HuH-7.5 (cell line): ENCODE results near the gene ZNF438.

ENCODE experiments used
- DNase-seq: peaks from one replicate; pipeline ENCODE4 v3.0.0; 2011; ENCODE audit warnings: low spot score

Gene ZNF438

DNA sequence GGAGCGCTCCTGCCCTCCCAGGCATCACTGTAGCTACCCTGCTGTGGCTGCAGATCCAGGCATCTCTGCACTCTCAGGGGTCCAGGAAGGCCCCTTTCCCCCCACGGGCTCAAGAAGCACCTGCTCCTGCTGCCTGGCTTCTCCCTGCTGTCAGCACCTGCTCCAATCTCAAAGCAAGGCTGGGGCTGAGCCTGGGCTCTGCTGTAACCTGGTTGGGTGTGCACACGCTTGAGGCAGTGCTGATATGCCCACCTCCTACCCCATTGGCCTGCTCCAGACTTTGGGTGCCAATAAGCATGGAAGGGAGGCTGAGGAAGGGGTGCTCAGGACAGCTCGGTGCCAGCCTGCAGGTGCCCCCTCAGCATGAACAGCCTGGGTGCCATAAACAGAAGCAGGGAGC lies 185.0 kb downstream of the ZNF438 start:
- DNase-seq: no peak

DNA sequence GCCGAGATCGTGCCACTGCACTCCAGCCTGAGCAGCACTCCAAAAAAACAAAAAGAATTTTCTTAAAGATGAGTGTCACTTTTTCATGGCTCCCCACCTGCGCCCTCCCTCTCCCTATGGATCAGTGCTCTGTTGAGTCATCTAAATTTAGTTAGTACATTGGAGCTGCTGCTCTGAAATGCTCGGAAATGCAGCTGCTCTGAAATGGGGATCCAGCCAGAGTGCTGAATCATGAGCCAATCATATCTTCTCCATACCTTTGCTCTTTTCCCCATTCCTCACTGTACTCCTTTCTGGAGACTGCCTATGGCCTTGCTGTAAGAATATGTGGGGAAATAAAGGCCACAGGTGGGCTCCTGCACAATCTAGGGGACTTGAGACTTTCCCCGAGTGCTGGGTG lies 188.8 kb downstream of the ZNF438 start:
- DNase-seq: no peak

DNA sequence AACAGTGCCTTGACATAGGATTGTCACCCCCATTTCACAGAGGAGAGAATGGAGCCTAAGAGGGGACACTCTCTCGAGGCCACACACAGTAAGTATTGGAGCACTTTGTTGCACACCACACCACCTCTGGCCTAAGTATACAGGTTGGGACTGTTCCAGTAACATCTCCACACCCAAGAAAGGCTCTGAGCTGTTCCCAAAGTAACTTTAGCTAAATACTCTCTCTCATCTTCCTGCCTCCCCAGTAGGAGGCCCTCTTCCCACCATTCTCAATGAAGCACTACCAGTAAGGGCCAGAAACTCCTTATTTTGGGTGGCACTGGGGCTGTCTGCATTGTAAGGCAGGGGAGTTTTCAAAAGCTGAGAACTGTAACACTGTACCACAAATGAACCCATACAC lies 189.5 kb downstream of the ZNF438 start:
- no peak for DNase-seq

DNA sequence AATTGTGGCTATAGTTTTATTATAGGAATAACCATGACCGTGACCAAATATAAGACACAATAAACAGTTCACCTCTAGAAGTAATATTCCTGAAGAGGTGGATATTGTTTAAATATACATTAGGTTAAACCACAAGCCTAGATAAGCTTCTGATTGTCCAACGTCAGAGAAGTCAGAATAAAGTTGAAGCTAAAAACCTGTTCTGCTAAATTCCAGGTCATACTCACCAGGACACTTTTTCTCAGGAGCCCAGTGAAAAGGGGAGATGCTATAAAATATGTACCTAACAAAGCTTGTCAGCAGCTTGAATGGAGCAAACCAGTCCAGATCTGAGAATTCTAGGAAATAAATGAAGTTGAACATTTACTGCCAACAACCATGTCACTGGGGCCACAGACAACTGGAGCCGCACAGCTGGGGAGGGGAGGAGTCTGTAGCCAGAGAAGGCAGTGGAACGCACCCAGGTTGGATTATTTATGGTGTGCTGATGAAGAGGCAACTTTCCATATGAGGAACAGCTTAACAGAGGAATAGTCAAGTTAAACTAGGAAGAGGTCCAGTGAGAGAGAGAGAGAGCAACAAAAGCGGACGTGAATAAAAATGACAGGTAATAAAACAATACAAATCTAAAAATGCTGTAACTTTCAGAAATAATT lies 191.1 kb downstream of the ZNF438 start:
- DNase-seq: no peak

DNA sequence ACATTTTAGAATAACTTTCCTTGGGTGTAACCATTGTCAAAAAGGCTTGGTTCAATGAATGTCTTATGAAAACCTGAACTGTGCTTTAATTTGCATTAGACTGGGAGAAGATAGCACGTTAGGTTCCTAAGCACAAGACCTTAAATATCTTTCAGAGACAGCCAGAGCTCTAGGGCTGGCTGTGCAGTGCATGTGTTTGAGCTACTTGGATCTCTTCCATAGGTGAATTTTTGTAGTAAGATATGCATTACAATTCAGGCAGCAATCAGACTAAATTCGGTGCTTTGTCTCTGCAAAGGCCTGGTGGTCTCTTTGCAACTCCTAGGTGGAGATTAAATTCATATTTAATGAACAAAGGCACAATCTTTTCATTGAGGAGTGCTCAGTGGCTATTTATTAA lies 192.0 kb downstream of the ZNF438 start:
- DNase-seq: no peak

DNA sequence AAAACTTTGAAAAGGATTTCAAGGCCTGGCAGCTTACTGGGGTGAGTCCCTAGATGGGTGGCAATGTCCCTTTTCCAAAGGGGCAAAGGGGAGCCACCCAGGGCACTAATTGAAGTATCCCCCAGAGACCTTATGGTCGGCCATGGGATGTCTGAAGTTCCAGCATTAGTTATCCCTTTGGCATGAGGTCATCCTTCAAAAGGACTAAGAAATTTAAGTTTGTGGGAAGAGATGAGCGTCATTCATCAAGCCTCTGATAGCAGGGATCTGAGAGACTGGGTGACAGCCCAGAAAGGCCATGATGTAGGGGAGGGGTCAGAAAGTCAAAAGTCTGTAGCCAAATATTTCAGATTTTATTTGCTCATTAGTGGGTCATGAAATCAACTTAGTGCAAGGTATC lies 195.3 kb downstream of the ZNF438 start:
- no peak for DNase-seq

DNA sequence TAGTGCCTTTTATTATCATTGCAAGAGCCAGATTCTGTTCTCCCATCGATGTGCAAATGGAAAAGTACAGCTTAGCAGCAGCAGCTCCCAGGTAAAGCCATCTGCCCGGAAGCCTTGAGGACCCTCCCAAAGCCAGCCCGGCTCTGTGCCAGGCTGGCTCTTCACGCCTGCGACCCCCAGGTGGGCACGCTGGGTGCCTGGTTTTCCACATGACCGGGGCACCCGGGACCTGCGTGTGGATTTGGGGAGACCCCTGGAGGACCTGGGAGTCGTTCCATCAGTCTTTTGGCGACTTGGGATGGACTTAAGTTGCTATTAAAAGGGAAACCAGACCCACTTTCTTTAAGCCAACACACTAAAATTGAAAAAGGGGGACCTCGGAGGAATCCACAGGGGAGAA lies 196.5 kb downstream of the ZNF438 start:
- DNase-seq: no peak

DNA sequence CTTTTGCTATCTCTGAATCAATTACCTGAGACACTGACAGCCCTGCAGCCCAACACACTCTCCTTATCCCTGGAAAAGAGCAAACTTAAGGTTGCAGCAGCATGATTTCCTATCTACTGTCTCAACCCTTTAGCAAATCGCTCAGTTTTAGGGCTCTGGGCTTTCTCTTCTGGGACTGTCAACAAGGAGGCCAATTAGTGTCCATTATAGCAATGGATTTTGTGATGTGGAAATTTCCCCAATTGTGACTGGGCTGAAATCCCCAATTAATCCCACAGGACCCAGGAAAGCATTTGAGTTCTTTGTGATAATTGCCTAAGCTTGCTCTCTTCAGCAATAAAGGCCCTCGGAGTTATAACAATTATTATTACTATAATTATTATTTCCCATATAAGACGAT lies 197.0 kb downstream of the ZNF438 start:
- no peak for DNase-seq

DNA sequence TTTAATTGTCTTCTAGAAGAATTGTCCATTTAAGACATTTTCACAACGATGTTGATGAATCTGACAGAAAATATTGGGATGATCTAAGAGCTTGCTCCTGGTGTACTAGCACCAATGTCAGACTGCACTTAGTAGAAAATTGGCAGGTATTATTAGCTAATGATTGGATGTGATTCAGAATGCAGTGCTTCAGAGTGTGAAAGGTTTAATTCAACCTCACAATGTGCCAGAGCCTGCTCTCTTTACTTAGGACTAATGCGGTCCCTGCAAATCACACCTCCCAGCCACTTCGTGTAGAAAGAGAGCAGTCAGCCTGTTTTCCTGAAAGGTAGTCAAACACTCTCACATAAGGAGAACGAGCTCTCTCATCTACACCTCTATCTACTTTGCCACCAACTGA lies 197.5 kb downstream of the ZNF438 start:
- DNase-seq: no peak

DNA sequence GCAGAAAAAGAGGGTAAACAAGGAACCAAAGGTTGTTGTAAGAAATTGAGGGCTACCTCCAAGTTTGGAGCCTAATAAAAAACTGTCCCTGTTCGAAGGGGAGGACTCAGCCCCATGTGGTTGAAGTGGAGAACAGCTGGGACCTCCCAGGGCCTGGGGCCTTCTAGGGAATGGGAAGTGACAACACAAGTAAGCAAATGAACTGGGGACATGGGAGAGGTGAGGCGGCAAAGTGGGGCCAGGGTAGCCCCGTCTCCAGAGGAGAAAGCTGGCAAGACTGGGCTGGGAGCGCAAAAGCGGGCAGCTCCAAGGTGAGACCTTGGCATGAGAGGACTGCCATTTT lies 198.1 kb downstream of the ZNF438 start:
- no peak for DNase-seq

DNA sequence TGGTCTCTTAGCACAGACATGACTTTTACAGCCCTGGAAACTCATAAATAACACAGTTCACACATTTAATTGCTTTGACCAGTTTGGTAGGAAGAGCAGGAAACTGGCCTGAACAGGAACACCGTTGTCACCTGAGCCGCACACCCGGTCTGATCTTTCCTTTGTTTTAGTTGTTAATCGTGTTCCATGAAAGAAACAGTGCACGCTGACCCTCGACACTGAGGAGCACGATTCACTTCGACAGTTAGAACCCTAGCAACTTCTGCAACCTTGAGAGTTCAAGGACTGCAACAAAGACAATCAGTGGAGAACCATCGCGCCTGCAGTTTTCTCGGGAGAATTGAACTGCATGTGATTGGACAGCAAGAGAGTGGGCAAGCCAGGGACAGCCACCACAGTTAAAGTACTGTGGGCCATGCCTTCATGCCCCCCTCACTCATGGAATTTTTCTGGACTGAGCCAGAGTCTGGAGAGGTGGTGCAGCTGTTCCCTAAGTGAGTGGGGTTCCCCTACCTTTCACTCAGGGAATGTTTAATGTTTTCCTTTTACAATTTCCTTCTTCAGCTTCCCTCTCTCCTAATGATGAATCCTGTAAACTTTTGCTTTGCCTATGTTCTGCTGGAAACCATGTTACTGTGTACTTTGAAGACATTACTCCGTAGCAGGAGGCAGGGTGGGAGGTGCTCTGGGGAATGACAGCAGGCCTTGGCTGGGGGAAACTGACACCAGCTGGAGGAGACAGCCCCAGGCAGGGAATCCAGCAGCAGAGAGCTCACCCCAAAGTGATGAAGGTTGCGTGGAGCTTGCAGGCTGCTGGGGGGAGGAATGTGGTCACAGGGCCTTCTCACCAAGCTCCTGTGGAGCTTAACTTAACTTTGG lies 198.7 kb downstream of the ZNF438 start:
- DNase-seq: no peak

DNA sequence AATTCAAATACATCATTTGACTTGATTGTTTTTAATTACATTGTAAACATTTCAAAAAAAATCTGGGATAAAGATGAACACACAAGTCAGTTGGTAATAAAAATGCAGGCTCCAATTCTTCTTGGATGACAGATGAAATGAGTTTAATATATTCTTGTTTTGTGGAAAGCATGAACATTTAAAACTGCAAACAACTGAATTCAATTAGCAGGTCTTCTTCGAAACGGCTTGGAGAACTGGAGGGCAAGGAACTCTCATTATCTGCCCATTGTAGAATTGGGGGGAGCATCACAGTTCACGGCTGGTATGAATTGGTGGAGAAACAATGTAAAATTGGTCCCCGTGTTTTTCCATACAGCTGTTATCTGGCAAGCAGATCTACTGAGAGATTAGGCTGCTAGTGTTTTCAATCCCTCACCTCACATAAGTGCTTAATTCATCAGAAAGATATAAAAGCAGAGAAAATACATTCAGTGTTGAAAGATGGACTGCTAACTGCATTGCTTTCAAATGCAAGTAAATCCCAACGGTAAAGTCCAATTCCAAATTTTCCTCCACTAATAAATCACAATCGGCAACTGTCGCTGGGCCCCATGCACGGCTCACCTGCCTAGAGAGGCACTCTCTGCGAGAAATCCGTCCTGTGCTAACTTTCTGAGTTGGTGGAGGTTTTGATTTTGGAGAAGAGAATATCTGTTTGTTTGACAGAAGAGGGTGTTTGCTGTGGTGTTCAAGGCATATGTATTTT lies 199.5 kb downstream of the ZNF438 start:
- DNase-seq: no peak

DNA sequence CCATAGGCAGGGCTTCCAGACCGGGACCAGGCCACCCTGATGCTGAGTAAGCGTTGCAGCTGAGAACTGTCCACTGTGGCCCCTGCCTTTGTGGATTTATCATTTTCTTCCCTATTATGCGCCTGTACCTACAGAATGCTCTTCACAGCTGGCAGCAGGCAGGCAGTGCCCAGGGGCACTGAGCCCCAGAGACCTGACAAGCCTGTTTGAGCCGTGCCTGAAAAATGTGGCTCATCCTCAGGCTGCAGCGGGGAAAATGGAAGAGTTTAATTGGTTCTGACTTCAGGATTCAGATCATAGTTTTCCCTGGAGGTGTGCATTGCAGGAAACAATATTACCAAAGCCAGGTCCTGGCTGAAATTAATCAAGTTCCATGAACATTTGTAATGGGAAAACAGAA lies 200.2 kb downstream of the ZNF438 start:
- DNase-seq: no peak

DNA sequence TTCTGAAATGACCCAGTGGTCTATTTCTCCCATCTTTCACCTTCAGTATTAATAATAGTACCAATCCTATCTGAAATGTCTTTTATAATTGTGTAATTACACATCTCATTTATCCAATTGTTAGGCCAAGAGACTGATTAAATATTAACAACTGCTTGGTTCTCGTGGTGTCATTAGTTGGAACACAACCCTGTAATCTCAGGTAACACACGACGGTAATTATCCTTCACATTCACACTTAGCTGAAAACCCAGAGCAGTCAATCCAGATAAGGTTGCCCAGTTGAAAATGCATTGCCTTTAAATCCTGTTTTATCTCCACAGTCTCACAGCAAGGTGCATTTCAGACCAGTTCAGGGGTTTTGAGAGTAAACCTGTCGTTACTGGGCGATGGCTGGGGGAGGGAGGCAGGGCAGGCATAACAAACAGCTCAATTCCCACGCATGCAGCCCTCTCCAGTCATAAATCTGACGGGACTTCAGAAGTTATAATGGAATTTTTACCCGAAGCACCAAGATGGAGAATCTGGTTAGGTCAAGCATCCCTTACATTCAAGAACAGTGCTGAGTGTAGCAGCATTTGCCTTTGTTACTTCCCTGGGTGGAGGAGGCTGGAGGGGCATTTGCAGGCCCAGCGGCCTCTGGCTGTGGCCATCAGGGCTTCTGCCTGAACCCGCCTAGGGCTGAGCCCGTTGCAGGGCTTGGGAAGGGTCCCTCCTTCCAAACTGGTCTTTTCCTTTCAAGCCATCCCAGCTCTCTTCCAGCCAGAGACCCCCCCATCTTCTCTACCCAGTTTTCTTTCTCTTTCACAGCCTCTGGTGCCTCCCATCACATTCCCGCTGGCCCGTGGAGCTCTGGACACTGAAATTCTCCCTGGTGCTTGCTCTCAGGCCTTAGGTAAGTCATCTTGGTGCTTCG lies 201.1 kb downstream of the ZNF438 start:
- DNase-seq: no peak

DNA sequence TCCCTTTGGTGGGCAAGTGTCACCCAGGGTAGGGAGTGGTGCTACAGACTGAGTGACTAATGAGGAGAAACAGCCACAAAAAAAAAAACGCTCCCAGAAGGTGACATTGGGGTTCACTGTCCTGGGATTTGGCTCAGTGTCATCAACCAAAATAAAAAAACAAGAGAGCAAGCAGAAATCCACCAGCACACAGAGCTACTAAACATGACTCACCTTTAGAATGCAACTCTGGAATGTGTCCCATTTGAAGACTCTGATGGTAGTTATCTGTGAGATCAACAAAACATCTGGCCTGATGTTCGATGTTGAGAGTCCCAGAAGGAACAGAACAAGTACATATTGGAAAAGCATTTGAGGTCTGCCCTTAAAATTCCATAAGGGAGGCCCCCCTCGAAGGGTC lies 201.8 kb downstream of the ZNF438 start:
- no peak for DNase-seq

DNA sequence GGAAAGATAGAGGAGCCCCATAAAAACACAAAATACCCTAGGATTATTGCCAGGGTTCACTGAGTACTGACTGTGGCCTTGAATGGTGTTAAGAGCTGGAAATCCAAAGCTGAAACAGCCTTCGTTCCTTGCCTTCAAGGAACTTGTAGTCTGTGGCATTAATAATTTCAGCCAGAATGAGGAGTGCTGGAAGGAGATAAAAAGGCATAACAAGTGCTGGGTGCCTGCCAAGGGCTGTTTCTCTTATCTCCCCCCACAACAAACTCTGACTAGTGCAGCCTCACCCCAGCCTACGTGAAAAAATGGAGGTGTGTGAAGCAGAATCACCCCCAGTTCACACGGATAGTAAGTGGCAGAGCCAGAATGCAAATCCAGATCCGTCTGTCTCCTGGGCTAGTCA lies 203.0 kb downstream of the ZNF438 start:
- DNase-seq: no peak

DNA sequence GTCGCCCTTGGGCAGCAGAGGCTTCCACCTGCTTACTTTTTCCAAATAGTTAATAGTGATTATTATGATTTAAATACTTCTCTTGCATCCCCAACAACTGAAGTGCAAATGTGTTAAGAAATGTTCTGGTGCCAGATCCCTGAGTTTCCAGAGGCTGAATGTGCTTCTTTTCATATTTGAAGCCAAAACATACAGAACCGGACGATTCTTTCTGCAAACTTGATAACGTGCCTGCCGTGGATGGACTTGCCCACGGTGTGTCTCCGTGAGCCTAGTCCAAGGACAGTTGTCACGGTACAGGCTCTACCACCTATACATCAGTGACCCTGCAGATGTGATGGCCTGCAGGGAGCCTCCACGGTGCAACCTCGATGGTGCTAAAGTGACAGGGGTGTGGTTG lies 203.5 kb downstream of the ZNF438 start:
- DNase-seq: no peak

DNA sequence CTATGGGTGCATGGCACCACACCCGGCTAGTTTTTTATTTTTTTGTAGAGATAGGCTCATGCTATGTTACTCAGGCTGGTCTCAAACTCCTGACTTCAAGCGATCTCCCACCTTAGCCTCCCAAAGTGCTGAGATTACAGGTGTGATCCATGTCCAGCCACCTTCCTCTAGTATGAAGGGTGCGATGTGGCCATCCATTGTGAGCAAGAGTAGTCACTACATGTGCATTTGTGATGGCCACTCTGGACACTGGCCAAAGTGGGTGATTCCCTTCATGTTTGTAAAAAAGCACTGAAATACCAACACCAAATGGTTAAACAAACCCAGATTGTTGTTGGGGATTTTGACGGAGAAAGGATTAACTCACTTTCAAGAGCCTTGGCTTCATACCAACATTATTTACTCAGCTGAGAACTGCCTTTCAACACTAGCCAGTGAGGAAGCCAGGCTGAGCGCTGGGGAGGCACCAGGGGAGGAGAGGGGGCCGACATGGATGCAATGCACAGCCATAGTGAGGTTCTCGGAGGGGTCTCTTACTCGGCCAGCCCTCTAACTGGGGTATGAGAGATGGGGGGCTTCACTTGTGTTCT lies 204.0 kb downstream of the ZNF438 start:
- DNase-seq: no peak

DNA sequence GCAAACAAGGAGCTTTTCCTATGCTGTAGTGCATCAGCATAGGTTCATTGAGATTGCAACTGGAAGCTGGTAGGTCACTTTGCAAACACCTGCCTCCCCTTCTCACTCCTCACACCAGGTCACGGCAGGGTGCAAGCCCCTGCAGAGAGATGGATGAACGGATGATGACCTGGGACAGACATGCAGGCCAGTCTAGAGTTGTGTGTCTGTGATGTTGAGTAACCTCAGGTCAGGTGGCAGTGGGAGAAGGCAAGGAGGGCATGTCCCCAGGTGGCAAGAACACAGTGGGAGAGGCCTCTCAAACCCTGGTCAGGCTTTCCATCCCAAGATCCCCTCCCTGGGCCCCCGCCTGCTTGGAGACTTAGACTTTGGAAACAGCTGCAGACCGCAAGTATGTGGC lies 205.0 kb downstream of the ZNF438 start:
- no peak for DNase-seq

DNA sequence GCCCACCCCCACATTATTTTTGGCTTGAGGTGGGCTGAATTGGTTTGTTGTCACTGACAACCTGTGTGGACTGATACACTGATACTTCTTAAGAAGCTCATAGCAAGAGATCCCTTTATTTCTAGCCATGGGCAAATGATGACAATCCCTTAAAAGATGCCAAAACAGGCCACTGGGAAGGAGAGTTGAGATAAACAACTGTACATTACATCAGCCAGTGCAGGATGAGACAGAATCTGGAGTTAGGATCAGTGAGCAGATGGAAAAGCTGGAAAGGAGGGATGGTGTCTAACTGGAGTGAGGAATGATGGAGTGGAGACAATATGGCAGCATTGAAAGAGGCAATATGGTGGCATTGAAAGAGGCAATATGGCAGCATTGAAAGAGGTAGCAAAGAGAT lies 206.2 kb downstream of the ZNF438 start:
- DNase-seq: no peak

DNA sequence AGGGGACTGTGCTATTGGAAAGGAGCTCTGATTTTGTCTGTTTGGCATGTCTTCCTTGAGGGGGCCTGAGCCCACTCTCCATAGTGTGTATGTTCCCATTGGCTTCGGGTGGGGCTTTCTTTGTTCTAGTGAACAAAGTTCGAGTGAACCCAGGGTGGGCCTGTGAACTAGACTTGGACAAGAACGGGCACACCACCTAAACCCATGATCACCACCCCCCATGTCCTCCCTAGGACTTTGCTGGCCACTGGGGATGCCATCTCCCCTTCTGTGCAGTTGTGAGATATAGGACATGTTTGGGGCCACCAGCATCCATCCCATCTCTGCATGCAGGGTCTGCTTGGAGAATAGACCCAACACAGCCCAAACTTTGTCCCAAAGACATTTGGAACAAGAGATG lies 206.6 kb downstream of the ZNF438 start:
- no peak for DNase-seq

DNA sequence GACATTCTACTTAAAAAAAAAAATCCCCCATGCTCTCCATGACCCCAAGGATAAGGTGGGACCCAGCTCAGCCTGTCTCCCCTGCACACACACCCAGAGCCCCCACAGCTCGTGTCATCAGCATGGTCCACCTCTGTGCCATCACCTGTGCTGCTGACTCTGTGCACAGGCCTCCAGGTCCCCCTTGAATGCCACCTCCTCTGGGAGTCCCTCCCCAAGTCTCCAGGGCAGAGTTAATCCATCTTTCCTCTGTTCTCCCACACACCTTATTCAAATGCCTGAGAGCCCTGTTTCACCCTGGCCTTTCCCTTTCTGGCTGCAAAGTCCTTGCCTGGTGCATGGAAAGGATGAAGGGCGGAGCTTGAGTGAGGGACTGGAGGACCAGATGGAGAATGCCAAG lies 208.0 kb downstream of the ZNF438 start:
- DNase-seq: no peak
